Measurements from ENCODE around the gene FERMT3.
A peak's percentile ranks its signal among the peaks of the same experiment; 100 is the strongest.
"Not testable (repeated sequence)": the region's sequence is repeated elsewhere in the genome, so short reads cannot be mapped to it uniquely, and the experiment has no call there.

Gene FERMT3

DNA sequence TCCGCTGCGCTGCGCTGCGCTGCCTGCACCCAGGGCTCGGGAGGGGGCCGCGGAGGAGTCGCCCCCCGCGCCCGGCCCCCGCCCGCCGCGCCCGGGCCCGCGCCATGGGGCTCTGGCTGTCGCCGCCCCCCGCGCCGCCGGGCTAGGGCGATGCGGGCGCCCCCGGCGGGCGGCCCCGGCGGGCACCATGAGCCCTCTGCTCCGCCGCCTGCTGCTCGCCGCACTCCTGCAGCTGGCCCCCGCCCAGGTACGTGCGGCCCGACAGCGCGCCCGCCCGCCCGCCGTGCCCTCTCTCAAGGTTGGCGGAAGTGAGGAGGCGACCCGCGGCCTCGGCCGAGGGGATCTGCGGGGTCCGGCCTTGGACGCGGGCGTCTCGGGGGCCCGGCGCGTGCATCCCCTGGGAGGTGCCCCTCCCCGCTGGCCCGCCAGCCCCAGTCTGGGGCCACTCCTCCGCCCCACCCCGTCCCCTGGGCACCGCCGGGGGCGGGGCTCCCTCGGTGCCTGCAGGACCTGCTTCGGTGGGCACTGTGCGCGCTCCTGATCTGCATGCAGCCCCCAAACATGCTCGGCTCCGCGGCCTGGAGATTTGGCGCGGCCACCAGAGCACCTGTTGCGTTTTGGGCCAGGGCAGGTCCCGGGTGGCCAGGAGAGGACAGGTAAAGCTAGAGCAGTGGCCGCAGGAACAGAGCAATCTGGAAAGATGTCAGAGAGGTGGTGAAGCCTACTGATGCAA lies 28.3 kb downstream of the FERMT3 start:
- DNase-seq, result peak; percentile 77

DNA sequence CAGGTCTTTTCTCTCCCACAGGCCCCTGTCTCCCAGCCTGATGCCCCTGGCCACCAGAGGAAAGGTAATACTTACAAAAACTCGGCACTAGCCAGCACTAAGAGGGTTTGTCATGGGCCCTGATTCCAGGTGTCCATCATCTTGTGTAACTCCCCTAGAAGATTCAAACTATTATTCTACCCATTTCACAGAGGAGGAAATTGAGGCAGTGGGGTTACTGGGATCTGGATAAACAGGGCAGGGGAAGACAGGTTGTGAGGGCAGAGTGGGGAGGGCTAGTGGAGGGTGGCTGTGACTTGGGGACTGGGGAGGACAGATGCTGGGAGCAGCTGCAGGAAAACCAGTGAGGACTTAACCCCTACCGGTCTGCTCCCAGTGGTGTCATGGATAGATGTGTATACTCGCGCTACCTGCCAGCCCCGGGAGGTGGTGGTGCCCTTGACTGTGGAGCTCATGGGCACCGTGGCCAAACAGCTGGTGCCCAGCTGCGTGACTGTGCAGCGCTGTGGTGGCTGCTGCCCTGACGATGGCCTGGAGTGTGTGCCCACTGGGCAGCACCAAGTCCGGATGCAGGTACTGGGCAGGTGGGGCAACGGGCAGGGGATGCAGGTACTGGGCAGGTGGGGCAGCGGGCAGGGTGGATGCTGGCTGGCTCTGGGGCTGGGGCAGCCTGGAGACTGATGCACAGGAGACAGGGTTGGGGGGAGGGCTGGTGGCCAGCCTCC lies 29.1 kb downstream of the FERMT3 start:
- no peak for DNase-seq

DNA sequence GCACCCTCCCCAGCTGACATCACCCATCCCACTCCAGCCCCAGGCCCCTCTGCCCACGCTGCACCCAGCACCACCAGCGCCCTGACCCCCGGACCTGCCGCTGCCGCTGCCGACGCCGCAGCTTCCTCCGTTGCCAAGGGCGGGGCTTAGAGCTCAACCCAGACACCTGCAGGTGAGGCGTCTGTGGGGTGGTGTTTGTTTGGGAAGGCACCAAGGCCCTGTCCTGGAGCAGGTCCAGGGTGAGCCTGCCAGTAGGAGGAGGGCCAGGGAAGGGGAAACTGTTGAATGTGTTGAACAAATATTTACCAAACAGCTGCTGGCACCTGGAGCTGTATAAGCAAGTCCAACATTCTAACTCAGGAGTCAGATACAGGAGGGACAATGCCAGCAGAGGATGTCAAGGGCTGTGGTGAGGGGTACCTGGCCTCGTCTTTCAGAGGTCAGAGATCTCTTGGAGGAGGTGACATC lies 31.0 kb downstream of the FERMT3 start:
- no peak for DNase-seq

DNA sequence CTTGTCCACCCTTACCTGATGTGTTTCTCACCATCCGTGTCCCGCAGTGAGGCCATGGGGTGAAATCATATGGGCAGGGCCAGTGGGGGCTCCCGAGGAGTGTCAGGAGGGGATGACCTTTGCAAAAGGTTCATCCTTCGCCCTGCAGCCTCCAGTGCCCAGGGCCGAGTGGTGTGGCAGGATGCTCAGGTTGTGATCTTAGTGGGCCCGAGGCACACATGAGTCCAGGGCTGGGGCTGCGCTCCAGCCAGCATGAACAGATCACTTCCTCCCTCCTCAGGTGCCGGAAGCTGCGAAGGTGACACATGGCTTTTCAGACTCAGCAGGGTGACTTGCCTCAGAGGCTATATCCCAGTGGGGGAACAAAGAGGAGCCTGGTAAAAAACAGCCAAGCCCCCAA lies 31.6 kb downstream of the FERMT3 start:
- no peak for DNase-seq

DNA sequence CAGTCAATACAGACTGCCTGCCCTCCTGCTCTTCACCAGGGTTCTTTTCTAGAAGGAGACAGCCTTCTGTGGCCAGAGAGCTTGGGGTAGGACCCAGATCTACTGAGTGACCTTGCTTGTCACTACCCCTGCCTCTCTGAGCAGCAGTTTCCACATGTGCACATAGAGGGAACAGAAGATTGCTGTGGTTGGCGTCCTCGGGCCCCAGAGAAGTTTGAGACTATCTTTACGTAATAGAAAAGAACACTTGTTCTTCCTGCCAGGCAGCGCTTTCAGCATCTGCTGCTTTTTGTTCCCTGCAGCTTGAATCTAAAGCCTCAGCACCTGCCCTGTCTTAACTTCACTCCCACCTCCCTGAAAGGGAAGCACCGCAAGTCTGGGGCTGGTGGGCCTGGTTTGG lies 32.5 kb downstream of the FERMT3 start:
- no peak for DNase-seq

DNA sequence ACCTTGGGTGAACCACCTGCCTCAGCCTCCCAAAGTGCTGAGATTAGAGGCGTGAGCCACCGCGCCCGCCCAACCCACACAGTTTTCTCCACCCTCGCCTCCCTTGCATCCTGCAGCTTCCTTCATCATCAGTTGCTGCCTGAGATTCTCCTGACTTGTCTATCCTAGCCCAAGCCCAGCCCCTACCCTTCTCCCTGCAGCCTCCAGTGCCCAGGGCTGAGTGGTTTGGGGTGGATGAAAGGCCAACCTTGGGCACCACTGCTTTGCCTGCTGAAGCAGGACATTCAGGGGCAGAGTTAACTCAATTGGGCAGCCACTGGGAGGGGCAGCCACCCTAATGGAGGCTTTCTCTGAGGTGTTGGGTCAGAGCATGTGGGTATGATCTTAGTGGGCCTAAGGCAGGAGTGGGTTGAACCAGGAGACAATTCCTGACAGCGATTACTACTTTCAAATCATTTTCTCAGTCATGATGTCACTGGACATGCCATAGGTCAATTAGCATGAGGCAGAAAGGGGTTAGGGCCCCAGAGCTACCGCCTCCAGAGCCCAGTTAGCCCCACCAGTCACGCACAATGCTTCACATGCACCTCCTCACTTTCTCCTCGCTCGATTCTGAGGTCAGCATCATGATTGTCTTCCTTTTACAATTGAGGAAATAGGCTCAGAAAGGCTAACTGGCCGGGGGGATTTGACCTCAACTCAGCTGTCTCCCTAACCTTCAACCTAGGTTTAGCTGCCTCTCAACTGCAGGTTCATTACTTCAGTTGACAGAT lies 33.3 kb downstream of the FERMT3 start:
- DNase-seq, result no peak

DNA sequence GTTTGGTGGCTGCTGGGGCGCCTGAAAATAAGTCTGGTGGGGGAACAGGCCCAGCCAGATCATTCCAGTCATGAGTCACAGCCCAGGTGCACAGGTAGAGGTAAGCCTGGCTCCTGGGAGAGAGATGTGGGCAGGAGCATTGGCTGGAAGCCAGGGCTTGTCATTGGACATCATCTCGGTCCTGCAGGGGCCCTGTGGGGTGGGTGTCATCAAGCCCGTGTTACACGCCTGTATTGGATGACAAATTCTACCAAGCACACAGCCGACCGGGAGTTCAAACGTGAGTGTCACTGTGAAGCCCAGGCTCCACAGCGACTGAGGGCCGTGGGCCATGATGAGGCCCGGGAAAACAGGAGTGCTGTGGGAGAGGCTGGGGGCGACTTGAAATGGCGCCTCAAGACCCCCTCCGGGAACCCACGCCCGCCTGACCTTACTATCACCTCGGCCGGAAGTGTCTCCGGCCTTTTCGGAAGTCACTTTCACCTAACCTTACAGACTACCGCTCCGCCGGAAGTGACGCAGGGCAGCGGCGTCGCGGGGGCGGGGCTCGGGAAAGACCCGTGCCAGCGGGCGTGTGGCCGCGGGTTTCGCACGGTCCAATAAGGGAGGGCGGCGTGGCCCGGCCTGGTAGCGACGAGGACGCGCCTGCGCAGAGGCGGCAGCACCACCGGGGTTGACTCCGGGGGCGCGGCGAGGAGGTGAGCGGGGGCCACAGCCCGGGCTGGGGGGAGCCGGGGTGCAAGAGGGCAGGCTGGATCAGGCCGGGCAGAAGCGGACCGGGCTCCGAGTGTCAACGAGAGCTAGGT lies 34.1 kb downstream of the FERMT3 start, which contains the start of gene FKBP2:
TSS of gene FKBP2 (plus strand) at position 661 of the 806 bp plus-strand sequence. CDS start 1,293 bp downstream, outside the sequence.
- no peak for DNase-seq

DNA sequence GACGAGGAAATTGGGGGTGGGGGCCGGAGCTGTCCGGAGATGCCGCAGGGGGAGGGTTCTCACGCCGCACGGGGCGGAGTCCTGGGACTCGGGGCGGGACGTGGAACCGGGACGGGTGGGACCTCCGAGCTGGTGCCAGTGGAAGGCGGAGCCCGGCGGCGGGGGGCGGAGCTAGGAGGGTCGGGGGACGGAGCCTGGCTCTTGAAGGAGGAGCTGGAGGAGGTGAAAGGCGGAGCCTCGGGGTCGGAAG lies 34.6 kb downstream of the FERMT3 start:
- DNase-seq, result peak; percentile 93

DNA sequence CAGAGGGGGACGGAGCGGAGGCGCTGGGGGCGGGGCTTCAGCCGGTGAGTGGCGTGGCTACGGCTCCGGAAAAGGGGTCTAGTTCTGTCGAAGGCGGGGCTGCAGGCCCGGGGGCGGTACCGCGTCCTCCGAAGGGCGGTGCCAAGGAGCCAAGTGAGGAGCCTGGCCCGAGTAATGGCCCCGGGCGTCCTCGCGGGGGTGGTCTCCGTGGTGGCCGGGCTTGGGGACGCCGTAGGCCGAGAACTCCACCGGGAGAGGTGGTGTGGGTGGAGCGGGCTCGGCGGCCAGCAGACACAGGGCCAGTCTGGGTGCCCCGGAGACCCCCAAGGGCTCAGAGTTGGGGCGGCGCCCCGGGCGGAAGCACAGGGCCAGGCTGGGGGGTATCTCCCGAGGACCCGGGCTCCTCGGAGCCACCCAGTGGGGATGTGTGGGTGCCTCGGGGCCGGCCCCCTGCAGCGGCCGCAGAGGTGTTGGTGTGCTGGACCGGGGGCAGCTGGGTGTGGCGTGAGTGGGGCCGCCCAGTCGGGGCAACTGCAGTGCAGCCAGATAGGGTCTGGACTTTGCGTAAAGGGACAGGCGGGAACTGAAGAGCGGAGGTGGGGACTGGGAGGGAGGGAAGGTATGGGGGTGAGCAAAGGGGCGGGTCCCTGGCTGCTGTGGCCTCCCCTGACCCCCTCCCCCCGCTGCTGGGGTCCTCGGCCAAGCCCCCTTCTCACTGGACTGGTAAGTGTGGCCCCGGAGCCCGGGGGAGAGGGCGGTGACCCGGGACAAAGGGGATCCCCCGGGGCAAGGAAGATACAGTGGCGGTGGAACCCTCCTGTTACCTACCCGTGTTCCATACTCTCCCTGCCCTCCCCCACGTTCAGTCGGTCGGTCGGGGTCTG lies 35.2 kb downstream of the FERMT3 start:
- DNase-seq, result peak; percentile 91

DNA sequence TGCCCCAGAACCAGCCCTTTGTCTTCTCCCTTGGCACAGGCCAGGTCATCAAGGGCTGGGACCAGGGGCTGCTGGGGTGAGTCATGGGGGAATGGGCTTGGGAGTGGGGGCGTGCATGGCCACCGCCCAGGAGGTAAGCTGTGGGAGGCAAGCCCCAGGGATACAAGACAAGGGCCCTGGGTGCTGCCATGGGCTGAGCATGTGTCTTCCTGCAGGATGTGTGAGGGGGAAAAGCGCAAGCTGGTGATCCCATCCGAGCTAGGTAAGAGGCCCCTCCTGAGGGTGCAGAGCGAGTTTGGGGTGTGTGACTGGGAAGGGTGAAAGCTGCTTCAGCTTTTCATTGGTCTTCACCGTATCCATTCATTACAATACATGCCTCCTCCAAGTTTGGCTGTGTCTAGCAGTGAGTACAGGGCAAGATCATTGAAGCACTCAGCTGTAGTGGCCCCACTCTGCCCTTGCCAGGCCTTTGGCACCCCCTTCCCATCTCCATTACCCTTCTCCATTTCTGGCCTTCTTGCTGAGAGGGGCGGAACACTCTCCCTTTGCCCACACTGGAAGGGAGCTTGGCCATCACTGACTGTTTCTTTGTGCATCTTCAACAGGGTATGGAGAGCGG lies 36.8 kb downstream of the FERMT3 start:
- no peak for DNase-seq

DNA sequence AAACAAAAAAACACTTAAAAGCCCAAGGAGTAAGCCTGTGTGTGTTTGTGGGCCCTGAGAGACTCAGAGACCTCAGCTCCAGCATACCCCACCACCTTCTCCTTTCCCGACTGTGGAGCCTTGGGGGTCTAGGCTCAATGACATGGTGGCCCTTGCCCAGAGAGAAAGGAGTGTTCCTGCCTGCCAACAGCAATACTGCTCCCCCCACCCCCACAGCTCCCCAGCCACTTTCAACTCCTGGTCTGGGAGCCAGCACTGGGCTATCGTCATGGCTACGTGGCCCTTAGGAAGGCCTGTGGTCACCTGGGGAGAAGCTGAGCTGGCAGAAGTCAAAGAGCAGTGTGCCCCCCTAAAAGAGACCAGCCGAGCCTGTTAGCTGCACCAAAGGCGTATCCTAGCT lies 37.6 kb downstream of the FERMT3 start:
- DNase-seq, result no peak

DNA sequence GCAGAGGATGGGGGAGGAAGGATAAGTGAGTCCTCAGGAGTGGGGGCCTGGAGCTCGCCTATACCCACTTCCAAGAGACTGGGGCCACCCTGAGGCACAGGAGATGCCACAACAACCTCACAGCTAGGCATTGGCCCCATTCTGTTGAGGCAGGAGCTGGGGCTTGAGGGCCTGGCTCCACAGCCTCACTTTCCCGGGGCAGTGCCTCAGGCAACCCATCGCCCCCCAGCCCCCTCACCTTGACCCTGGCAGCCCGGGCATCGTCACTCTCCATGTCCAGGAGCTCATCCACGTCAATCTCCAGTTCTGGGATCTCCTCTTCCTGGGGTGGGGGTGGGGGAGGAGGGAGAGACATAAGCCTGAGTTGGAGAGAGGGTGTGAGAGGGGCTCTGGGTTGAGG lies 38.4 kb downstream of the FERMT3 start:
- DNase-seq, result no peak

DNA sequence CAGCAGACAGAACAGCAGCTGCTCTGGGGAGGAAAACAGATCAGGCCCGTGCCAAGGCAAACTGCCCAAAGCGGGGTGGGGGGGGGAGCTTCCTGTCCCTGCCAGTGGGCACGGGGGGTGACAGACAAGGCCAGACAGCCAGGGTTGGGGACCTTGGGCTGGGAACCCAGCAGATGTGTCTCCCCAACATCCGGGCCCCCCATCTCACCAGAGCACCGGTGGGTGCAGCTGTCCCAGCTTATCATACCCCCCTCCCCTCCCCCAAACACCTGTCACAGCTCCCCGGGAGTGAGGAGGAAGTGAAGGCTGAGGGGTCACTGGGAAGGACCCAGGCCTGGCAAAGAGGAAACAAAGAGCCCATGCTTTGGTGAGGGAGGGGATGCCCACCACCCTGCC lies 38.9 kb downstream of the FERMT3 start:
- DNase-seq, result no peak

DNA sequence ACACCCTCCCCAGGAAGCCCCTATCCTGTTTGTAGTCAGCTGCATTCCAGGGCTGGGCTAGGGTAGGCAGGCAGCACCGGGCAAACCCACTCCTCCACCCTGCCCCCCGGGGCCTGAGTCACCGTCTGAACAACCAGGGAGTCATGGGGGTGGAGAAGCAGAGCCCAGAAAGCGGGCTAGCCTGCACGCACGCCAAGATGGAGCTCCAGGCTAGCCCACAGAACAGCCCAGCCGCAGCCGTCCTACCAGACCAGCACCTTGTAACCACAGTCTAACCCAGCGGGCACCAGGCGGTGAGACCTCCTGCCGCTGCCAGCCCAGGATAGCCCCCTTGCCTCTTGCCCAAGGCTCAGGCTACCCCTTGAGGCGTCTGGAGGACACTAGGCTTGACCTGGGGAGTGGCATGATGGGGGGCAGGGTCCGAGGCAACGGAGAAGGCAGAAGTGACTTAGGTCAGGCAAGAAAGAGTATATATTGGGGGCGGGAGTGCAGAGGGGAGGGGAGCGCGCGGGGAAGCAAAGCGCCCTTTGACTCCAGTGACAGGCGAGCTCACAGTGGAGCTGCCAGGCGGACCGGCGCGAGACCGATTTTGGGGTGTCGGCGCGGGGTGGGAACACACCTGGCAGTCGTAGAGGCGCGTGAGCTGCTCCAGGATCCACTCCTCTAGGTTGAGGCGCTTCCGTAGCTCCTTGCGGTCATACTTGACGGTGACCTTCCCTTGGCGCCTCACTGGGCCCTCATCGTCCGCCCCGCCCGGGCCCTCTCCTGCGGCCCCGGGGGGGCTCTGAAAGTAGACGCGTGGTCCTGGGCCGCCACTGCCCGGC lies 39.5 kb downstream of the FERMT3 start:
- peak; percentile 56 for DNase-seq

DNA sequence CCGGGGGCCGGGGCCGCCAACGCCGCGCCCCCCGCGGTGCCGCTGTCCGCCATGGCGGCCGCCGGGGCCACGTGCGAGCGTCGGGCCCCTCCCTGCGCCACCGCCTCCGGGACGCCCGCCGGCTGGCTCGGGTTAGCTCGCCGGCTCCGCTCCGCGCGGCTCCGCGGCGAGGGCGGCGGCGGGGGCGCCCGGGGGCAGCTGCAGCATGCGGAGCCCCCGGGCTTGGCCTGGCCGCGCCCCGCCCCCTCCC lies 40.0 kb downstream of the FERMT3 start:
- DNase-seq, result not testable (repeated sequence)

DNA sequence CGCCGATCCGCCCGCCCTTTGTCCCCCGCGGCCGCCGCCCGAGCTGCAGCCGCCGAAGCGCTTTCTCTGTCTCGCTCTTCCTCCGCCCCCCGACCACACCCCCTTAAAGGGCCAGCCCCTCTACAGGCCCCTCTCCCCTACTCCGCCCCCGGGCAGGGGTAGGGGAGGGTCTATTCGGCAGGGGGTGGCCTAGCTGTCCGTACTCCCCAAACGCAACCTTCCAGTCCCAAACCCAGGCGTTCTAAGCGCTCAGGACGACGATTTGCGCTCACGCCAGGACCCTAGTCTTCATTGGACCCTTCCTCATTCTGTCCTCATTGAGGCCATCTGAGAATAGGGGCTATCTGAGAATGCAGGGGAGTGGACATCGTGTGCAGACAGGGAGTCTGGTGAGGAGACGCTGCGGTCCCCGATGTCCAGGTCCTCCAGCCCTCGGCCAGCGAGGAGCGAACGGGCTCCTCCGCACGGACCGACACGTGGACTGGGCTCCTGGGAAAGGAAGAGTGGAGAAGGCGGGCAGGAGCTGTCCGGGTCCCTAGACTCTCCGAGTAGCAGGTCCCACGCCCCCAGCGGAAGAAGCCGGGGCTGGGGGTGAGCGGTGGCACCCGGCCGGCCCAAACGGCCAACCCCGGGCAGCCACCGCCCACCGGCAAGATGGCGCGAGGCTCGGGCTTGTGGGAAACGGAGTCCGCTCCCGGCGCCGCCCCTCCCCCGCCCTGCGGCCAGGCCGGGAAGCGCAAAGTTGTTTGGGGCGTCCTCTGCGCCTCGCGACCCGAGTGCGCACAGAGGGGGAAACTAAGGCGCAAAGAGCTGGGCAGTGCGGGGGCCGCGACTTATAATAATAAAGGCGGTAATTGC lies 40.6 kb downstream of the FERMT3 start, which contains the start of gene PPP1R14B:
TSS of gene PPP1R14B (minus strand) at position 73 of the 858 bp plus-strand sequence. CDS start 270 bp downstream, outside the sequence.
- peak; percentile 89 for DNase-seq

DNA sequence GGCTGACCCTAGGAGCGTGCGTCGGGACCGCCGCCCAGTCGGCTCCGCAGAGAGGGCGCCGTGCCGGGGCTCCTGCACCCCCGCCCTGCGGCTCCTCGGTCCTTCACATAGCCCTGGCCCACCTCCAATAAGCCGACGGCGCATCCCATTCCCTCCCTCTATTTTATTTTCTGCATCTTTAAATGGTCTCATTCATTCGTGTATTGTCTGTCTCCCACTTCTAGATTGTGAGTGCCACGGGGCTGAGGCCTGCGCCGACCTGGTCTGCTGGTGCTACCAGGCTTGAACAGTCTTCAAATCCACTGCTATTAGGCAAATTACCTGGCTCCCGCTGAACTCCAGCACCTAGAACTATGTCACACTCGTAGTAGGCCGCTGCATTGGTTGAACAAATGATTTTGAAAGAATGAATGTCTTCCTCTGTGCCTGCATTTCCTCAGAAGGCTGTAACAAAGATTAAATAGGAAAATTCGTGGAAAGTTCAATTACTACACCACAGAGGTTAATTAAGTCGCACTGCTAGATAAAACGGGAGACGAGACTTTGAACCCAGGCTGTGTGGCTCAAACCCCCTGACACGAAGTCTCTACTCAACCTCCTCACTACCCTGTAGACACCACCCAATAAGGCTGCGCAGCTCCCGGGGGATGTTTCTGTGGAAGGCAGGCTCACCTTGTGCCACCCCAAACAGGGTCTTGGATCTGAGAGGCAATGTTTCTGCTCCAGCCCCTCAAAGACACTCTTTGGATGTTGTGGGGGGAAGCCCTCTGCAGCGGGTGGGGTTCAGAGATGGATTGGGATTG lies 41.4 kb downstream of the FERMT3 start:
- DNase-seq, result peak; percentile 85

DNA sequence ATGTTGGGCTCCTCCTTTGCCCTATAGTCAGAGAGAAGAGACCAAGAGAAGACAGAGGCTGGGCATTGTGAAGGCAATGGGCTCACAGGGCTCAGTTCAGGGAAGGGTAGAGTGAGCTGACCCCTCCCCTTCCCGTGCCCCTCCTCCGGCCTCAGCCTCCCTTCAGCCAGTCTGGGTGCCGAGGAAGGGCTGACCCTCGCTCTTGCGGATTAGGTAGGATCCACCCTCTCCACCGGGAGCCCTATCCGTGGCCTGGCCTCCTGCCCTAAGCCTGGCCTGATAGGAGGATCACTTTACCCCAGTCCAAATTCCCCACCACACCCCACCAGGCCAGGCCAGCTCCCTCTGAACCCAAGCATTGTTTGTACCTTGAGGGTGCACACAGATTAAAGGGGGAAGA lies 42.1 kb downstream of the FERMT3 start:
- DNase-seq, result no peak

All from right kidney (tissue), 1 donor.